Measurements from ENCODE around the gene LRIG2. TPM values are rescaled to one million over a fixed set of nuclear protein-coding genes. Genes with fewer than 3 reads are reported as not detected.
A peak's percentile ranks its signal among the peaks of the same experiment; 100 is the strongest.

The LRIG2 gene
- total and polyA plus RNA-seq, 9 of the 15 experiments (the other 6 are each of a cell fraction or from before 2014, with no cell fraction given), result 1.8 to 28.1 (median 11.5) TPM

DNA sequence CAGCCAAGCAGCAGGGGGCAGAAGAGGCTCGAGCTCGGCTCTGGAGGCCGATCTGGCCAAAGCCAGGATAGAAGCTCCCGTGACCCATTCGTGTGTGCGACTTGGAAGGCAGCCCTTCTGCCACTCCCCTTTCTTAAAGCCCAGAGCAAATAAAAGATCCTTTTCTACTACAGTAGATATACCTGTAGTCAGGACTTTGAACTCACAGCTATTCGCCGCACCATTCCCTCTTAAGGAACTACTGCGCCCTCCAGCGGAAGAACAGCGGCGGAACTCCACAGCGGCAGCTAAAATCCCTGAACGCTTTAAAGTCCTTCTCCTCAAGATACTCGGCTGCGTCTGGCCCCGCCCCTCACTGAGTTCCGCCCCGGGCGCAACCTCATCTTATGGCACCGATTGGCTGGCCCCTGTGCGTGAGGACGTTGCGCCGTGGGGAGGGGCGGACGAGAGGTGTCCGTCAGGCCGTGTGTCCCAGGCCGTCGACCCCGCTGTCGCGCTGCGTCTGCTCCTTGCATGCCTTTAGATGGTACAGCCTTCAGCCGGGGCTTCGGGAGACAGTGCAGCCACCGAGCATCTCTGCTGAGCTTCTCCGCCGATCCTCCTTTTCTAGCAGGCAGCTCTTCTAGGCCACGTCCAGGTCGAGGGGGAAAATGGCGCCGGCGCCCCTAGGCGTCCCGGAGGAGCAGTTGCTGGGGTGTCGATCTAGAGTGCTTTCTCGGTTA lies at the start of gene LRIG2 (continued):
- TF ChIP-seq NRF1 (conservative IDR thresholded peaks at IDR 0.05 in 1 of 2, IDR thresholded peaks at IDR 0.05 in 1 of 2) (peak; percentile 94 to 96), DMBX1 (CRISPR knock-in tag; IDR thresholded peaks at IDR 0.05; ENCODE audit: borderline replicate concordance) (peak; percentile 43; the same call in 1 of the 2 replicates), NFIC (IDR thresholded peaks at IDR 0.05) (peak; percentile 52), CHD1 (IDR thresholded peaks at IDR 0.05; ENCODE audit: low read length) (peak; percentile 25), MIER1 (IDR thresholded peaks at IDR 0.05; ENCODE audit: low read depth) (no peak), ZEB2 (IDR thresholded peaks at IDR 0.05) (no peak), EGR1 (conservative IDR thresholded peaks at IDR 0.05) (peak; percentile 81), CTBP1 (IDR thresholded peaks at IDR 0.05; ENCODE audit: borderline replicate concordance) (peak; percentile 42), CUX1 (CRISPR knock-in tag; IDR thresholded peaks at IDR 0.05) (0 out of 2 replicates have a peak, but pooled peaks have one; percentile 59), HDAC8 (tag; IDR thresholded peaks at IDR 0.05) (peak; percentile 38; the same call in 1 of the 2 replicates), CC2D1A (IDR thresholded peaks at IDR 0.05) (peak; percentile 82), ELF1 (tag; IDR thresholded peaks at IDR 0.05) (peak; percentile 45; the same call in 1 of the 2 replicates), MAZ (CRISPR knock-in tag; conservative IDR thresholded peaks at IDR 0.05 in 1 of 2, IDR thresholded peaks at IDR 0.05 in 1 of 2) (peak; percentile 66 to 79; a peak in 3 of 4 replicates), TEAD4 (IDR thresholded peaks at IDR 0.05; ENCODE audit: low read length) (no peak), TEAD4 (CRISPR knock-in tag; IDR thresholded peaks at IDR 0.05; ENCODE audit: borderline replicate concordance) (no peak), CREB1 (IDR thresholded peaks at IDR 0.05) (peak; percentile 71), CREB1 (CRISPR knock-in tag; IDR thresholded peaks at IDR 0.05) (peak; percentile 84; the same call in 1 of the 2 replicates), ZZZ3 (IDR thresholded peaks at IDR 0.05) (peak; percentile 69; the same call in 1 of the 2 replicates), HNRNPLL (IDR thresholded peaks at IDR 0.05; ENCODE audit: low read depth, low read length, poor library complexity, severe bottlenecking) (peak; percentile 88), NCOA6 (IDR thresholded peaks at IDR 0.05) (peak; percentile 96), RHOXF2B (CRISPR knock-in tag; conservative IDR thresholded peaks at IDR 0.05) (0 out of 2 replicates have a peak, but pooled peaks have one; percentile 29), ZNF551 (CRISPR knock-in tag; IDR thresholded peaks at IDR 0.05) (no peak), ILF3 (IDR thresholded peaks at IDR 0.05; ENCODE audit: borderline replicate concordance) (no peak), TCFL5 (CRISPR knock-in tag; conservative IDR thresholded peaks at IDR 0.05) (no peak), SPI1 (IDR thresholded peaks at IDR 0.05; ENCODE audit: borderline replicate concordance, low read depth, low read length) (peak; percentile 84), XRCC5 (IDR thresholded peaks at IDR 0.05; ENCODE audit: low read depth, low read length) (peak; percentile 86), PML (IDR thresholded peaks at IDR 0.05; ENCODE audit: low read length) (peak; percentile 82)
